SK-N-SH treated with all-trans-retinoic acid at 6 μM for 48 hours (cell line): ENCODE measurements around the gene FRMD3.
A peak's percentile ranks its signal among the peaks of the same experiment; 100 is the strongest.

Source experiments
- ATAC-seq: fragments of 200-7000 bp; cut with Tn5 transposase; 3 replicates; pipeline ENCODE4 v1.9.1; 2020; ENCODE audit warnings: mild to moderate bottlenecking, moderate library complexity
- ARNTL ChIP-seq: fragments of 450-650 bp; formaldehyde crosslinking; IDR thresholded peaks from 2 replicates; pipeline ENCODE4 v1.5.0; 2020; ENCODE audit warnings: low read depth, mild to moderate bottlenecking, moderate library complexity, borderline replicate concordance
- CREB5 ChIP-seq: fragments of 250-450 bp; sonication (Bioruptor Pico); IDR thresholded peaks from 2 replicates; pipeline ENCODE4 v1.5.1; 2020; ENCODE audit warnings: low read depth, mild to moderate bottlenecking, moderate library complexity
- CSDC2 ChIP-seq: fragments of 250-450 bp; sonication (Bioruptor Pico); IDR thresholded peaks from 2 replicates; pipeline ENCODE4 v1.5.0; 2020; ENCODE audit warnings: mild to moderate bottlenecking, moderate library complexity
- CSRNP3 ChIP-seq: fragments of 250-450 bp; sonication (Bioruptor Pico); IDR thresholded peaks from 2 replicates; pipeline ENCODE4 v1.5.1; 2021; ENCODE audit warnings: mild to moderate bottlenecking, moderate library complexity
- ESRRG ChIP-seq: fragments of 250-450 bp; sonication (Bioruptor Pico); IDR thresholded peaks from 2 replicates; pipeline ENCODE4 v1.6.1; 2021; ENCODE audit warnings: mild to moderate bottlenecking
- GLIS3 ChIP-seq: fragments of 250-450 bp; sonication (Bioruptor Pico); IDR thresholded peaks from 2 replicates; pipeline ENCODE4 v1.5.0; 2020; ENCODE audit warnings: mild to moderate bottlenecking, moderate library complexity
- ISL1 ChIP-seq: fragments of 250-450 bp; sonication (Bioruptor Pico); IDR thresholded peaks from 2 replicates; pipeline ENCODE4 v2.1.2; 2022; ENCODE audit warnings: mild to moderate bottlenecking, moderate library complexity
- OSR1 ChIP-seq: fragments of 250-450 bp; sonication (Bioruptor Pico); IDR thresholded peaks from 2 replicates; pipeline ENCODE4 v1.8.0; 2022; ENCODE audit warnings: moderate library complexity, mild to moderate bottlenecking, inconsistent platforms
- POU6F1 ChIP-seq: fragments of 250-450 bp; sonication (Bioruptor Pico); IDR thresholded peaks from 2 replicates; pipeline ENCODE4 v1.8.0; 2021; ENCODE audit warnings: low read depth, mild to moderate bottlenecking, moderate library complexity, borderline replicate concordance
- PPARA ChIP-seq: fragments of 250-450 bp; sonication (Bioruptor Pico); IDR thresholded peaks from 2 replicates; pipeline ENCODE4 v1.5.0; 2020; ENCODE audit warnings: mild to moderate bottlenecking, borderline replicate concordance
- RARB ChIP-seq: fragments of 250-450 bp; sonication (Bioruptor Pico); IDR thresholded peaks from 2 replicates; pipeline ENCODE4 v1.8.0; 2021; ENCODE audit warnings: mild to moderate bottlenecking, moderate library complexity
- SNAI2 ChIP-seq: fragments of 250-450 bp; sonication (Bioruptor Pico); IDR thresholded peaks from 2 replicates; pipeline ENCODE4 v1.5.0; 2020; ENCODE audit warnings: mild to moderate bottlenecking, moderate library complexity
- TCF4 ChIP-seq: fragments of 250-450 bp; sonication (Bioruptor Pico); IDR thresholded peaks from 2 replicates; pipeline ENCODE4 v1.8.0; 2021; ENCODE audit warnings: mild to moderate bottlenecking, moderate library complexity, borderline replicate concordance
- TOX ChIP-seq: fragments of 250-450 bp; sonication (Bioruptor Pico); IDR thresholded peaks from 2 replicates; pipeline ENCODE4 v1.8.0; 2021; ENCODE audit warnings: mild to moderate bottlenecking, moderate library complexity, borderline replicate concordance
- TSHZ2 ChIP-seq: fragments of 250-450 bp; sonication (Bioruptor Pico); IDR thresholded peaks from 2 replicates; pipeline ENCODE4 v1.5.0; 2020; ENCODE audit warnings: mild to moderate bottlenecking, moderate library complexity
- ZC3H10 ChIP-seq: fragments of 250-450 bp; sonication (Bioruptor Pico); IDR thresholded peaks from 2 replicates; pipeline ENCODE4 v1.5.1; 2021; ENCODE audit warnings: mild to moderate bottlenecking, moderate library complexity
- ZFP3 ChIP-seq: fragments of 250-450 bp; sonication (Bioruptor Pico); IDR thresholded peaks from 2 replicates; pipeline ENCODE4 v1.5.0; 2020; ENCODE audit warnings: mild to moderate bottlenecking, moderate library complexity
- ZNF565 ChIP-seq: fragments of 450-650 bp; formaldehyde crosslinking; conservative IDR thresholded peaks from 2 replicates; pipeline ENCODE4 v1.5.0; 2020; ENCODE audit warnings: low read depth, mild to moderate bottlenecking, moderate library complexity
- ZNF70 ChIP-seq: fragments of 450-650 bp; formaldehyde crosslinking; IDR thresholded peaks from 2 replicates; pipeline ENCODE4 v1.5.0; 2020; ENCODE audit warnings: mild to moderate bottlenecking, moderate library complexity
- ZNF8 ChIP-seq: fragments of 450-650 bp; formaldehyde crosslinking; IDR thresholded peaks from 2 replicates; pipeline ENCODE4 v1.5.0; 2020; ENCODE audit warnings: mild to moderate bottlenecking, moderate library complexity

FRMD3 gene

GRCh38 chr9:83557317-83557716 lies 19.1 kb upstream of the FRMD3 start:
- TF ChIP-seq SNAI2 (CRISPR knock-in tag) (no peak), ZC3H10 (CRISPR knock-in tag) (no peak), CREB5 (CRISPR knock-in tag) (no peak), PPARA (CRISPR knock-in tag) (no peak), ESRRG (CRISPR knock-in tag) (no peak), RARB (CRISPR knock-in tag) (no peak), ZNF565 (CRISPR knock-in tag) (no peak), OSR1 (CRISPR knock-in tag) (no peak), ZNF8 (CRISPR knock-in tag) (no peak), ISL1 (CRISPR knock-in tag) (no peak), CSDC2 (CRISPR knock-in tag) (no peak)
- no peak for ATAC-seq

GRCh38 chr9:83554278-83554677 lies 16.1 kb upstream of the FRMD3 start:
- TF ChIP-seq OSR1 (CRISPR knock-in tag) (no peak), TSHZ2 (no peak), ZFP3 (CRISPR knock-in tag) (no peak), GLIS3 (CRISPR knock-in tag) (no peak)
- no peak for ATAC-seq

- TF ChIP-seq PPARA (CRISPR knock-in tag) (no peak), ZNF8 (CRISPR knock-in tag) (no peak), CSDC2 (CRISPR knock-in tag) (no peak), SNAI2 (CRISPR knock-in tag) (no peak), ZFP3 (CRISPR knock-in tag) (no peak), ESRRG (CRISPR knock-in tag) (no peak), OSR1 (CRISPR knock-in tag) (no peak), TSHZ2 (no peak), ZNF70 (CRISPR knock-in tag) (no peak), CSRNP3 (no peak), RARB (CRISPR knock-in tag) (no peak), ARNTL (CRISPR knock-in tag) (no peak), POU6F1 (no peak), CREB5 (CRISPR knock-in tag) (no peak), TCF4 (no peak), ZNF565 (CRISPR knock-in tag) (no peak), TOX (CRISPR knock-in tag) (no peak), ZC3H10 (CRISPR knock-in tag) (no peak)
- peak; percentile 100 for ATAC-seq
Measured at GRCh38 chr9:83544002-83544698, 5.9 kb upstream of the FRMD3 start.
